Transverse colon (tissue), 4 donors: ENCODE results near the gene TMBIM6. TPM values are rescaled to one million over a fixed set of nuclear protein-coding genes. Genes with fewer than 3 reads are reported as not detected.
"Not testable (repeated sequence)": the region's sequence is repeated elsewhere in the genome, so short reads cannot be mapped to it uniquely, and the experiment has no call there.

Source experiments
- DNase-seq: peaks from one replicate; pipeline ENCODE4 v3.0.0-alpha.2; 2019
- H3K27ac ChIP-seq, 4 donors: fragments of 200-600 bp; sonication (generic); 2 replicates each; pipeline ENCODE4 v1.5.1; 2016 to 2018; ENCODE audit warnings: inconsistent platforms in 4 of 4
- H3K27me3 ChIP-seq: fragments of 200-600 bp; sonication (generic); 2 replicates; pipeline ENCODE4 v1.5.1; 2017; ENCODE audit warnings: inconsistent platforms
- H3K36me3 ChIP-seq, 4 donors: fragments of 200-600 bp; sonication (generic); 2 replicates each; pipeline ENCODE4 v1.5.1; 2017 to 2019; ENCODE audit warnings: inconsistent platforms in 4 of 4
- H3K4me1 ChIP-seq, 4 donors: fragments of 200-600 bp; sonication (generic); 2 replicates each; pipeline ENCODE4 v1.5.1; 2017 to 2020; ENCODE audit warnings: inconsistent platforms in 4 of 4
- H3K4me3 ChIP-seq, 4 donors: fragments of 200-600 bp; sonication (generic); 1 replicate in 1 of 4; 2 replicates in 3 of 4; pipeline versions ENCODE4 v1.5.1 to v1.6.1; 2017 to 2019; ENCODE audit warnings: inconsistent platforms in 4 of 4
- H3K9me3 ChIP-seq, 2 donors: fragments of 200-600 bp; sonication (generic); 2 replicates each; pipeline ENCODE4 v1.5.1; 2017 to 2019; ENCODE audit warnings: inconsistent platforms in 2 of 2
- CTCF ChIP-seq, 5 experiments: fragments of 200-600 bp in 3 of 5; fragments of 450-650 bp in 2 of 5; sonication (generic) in 3 of 5; IDR thresholded peaks; 1 replicate in 2 of 5; 2 replicates in 3 of 5; pipeline ENCODE4 v1.5.1; 2016 to 2017; ENCODE audit warnings: antibody characterized with exemption in 5 of 5, inconsistent platforms in 3 of 5, mild to moderate bottlenecking in 2 of 5, moderate library complexity in 1 of 5
- EP300 ChIP-seq: sonication (generic); formaldehyde crosslinking; IDR thresholded peaks from one replicate; pipeline ENCODE4 v1.6.1; 2017; ENCODE audit warnings: antibody characterized with exemption, low read depth
- POLR2A ChIP-seq: fragments of 450-650 bp; IDR thresholded peaks from one replicate; pipeline ENCODE4 v1.6.1; 2016; ENCODE audit warnings: antibody characterized with exemption, mild to moderate bottlenecking, moderate library complexity
- POLR2AphosphoS5 ChIP-seq, 3 donors: sonication (generic); formaldehyde crosslinking; IDR thresholded peaks; one replicate each; pipeline ENCODE4 v1.6.1; 2016; ENCODE audit warnings: antibody characterized with exemption in 3 of 3
- WGBS, 2 donors: methylation state at CpG; one replicate each; pipeline ENCODE4 v1.1.5; 2018; ENCODE audit warnings: low coverage in 1 of 2; 5-methylcytosine and 5-hydroxymethylcytosine counted together
- in situ Hi-C, 4 donors: fragments of 200-750 bp; cut with MboI; loops; one replicate each; pipeline versions ENCODE4 v1.15.0 to v1.15.1; 2017; ENCODE audit warnings: low sequenced_read_pairs in 3 of 4, low pct_ligation_motif_present in 1 of 4, low pct_unique_long_range_greater_than_20kb in 1 of 4
- intact Hi-C: fragments of 100-400 bp; cut with DNase I; formaldehyde crosslinking; loops from one replicate; pipeline ENCODE4 v1.15.1; 2023; ENCODE audit warnings: low total_unique reads
- total RNA-seq, 4 donors: library from RNA; depleted of rRNA; stranded (reverse); fragments of >200 nt; gene quantifications; one replicate each; pipeline ENCODE4 v1.1.0, GENCODE V29; 2016

Gene TMBIM6
- total RNA-seq, 4 donors from 2014 or later: 234 to 709 (median 558) TPM

GRCh38 chr12:49762468-49762847 lies 21.1 kb downstream of the TMBIM6 start:
- Histone ChIP-seq H3K27me3 (no peaks in the 10 kb centered on the region), H3K4me1 (no peaks in the 10 kb centered on the region), H3K9me3 (no peaks in the 10 kb centered on the region), H3K4me3 (no peak overlapping the region), H3K36me3 (peaks cover 0 to 71% (median 35%) of the 10 kb centered on the region in 4 donors), H3K27ac (no peak overlapping the region)
- intact Hi-C loops (loop anchor here (5.0 kb wide), 1 partner anchor 80 kb away; the partner anchor contains the start of gene BCDIN3D), in situ Hi-C loops (no loop called here)
- TF ChIP-seq POLR2AphosphoS5 (IDR thresholded peaks at IDR 0.05) (no peak), EP300 (no peak)
- 67% methylated on average over 5 of the region's 5 CpGs; no CpG with 5 or more reads in 1 of the 2 donors for WGBS, 2 donors
- DNase-seq: no peak

- in situ Hi-C loops: no loop called here
- Histone ChIP-seq H3K4me1 (no peaks in the 10 kb centered on the region), H3K4me3 (no peak overlapping the region), H3K27ac (no peak overlapping the region), H3K27me3 (no peaks in the 10 kb centered on the region), H3K36me3 (peaks cover 0 to 65% (median 30%) of the 10 kb centered on the region in 4 donors), H3K9me3 (no peaks in the 10 kb centered on the region)
- intact Hi-C loops: loop anchor here (5.0 kb wide), 1 partner anchor 79 kb away; the partner anchor contains the start of gene BCDIN3D
- peak; percentile 75 for DNase-seq
- TF ChIP-seq CTCF (IDR thresholded peaks at IDR 0.05): peak; percentile 34 to 66 (median 61)
- no peak for TF ChIP-seq POLR2AphosphoS5 (IDR thresholded peaks at IDR 0.05)
- 27 to 29% methylated on average over 2 to 8 of the region's 8 CpGs for WGBS, 2 donors
Observed at GRCh38 chr12:49763006-49763591, 21.7 kb downstream of the TMBIM6 start.

GRCh38 chr12:49764126-49764525 lies 22.8 kb downstream of the TMBIM6 start:
- Histone ChIP-seq H3K27ac (no peak overlapping the region), H3K27me3 (no peaks in the 10 kb centered on the region), H3K36me3 (peaks cover 0 to 55% (median 23%) of the 10 kb centered on the region in 4 donors), H3K4me1 (no peaks in the 10 kb centered on the region), H3K9me3 (no peaks in the 10 kb centered on the region), H3K4me3 (no peak overlapping the region)
- intact Hi-C loops: loop anchor here (5.0 kb wide), 1 partner anchor 78 kb away; the partner anchor contains the start of gene BCDIN3D
- WGBS, 2 donors: 80 to 83% methylated on average over 1 to 3 of the region's 3 CpGs
- DNase-seq: no peak
- in situ Hi-C loops: no loop called here
- TF ChIP-seq POLR2AphosphoS5 (IDR thresholded peaks at IDR 0.05): no peak
- no peak for TF ChIP-seq CTCF (IDR thresholded peaks at IDR 0.05)
- TF ChIP-seq EP300: no peak
- no peak for TF ChIP-seq POLR2A

- in situ Hi-C loops: no loop called here
- H3K36me3 ChIP-seq: peaks cover 0 to 35% (median 13%) of the 10 kb centered on the region in 4 donors
- H3K27ac ChIP-seq: no peak overlapping the region
- no peaks in the 10 kb centered on the region for H3K27me3 ChIP-seq
- no peaks in the 10 kb centered on the region for H3K9me3 ChIP-seq
- WGBS, 2 donors: 86 to 88% methylated on average over 4 to 8 of the region's 8 CpGs
- H3K4me1 ChIP-seq: no peaks in the 10 kb centered on the region
- no peak for DNase-seq
- intact Hi-C loops: no loop called here
- TF ChIP-seq POLR2A: no peak
- no peak for TF ChIP-seq CTCF (IDR thresholded peaks at IDR 0.05)
- no peak for TF ChIP-seq EP300
- no peak for TF ChIP-seq POLR2AphosphoS5 (IDR thresholded peaks at IDR 0.05)
- no peak overlapping the region for H3K4me3 ChIP-seq
Observed at GRCh38 chr12:49766115-49766455, 24.7 kb downstream of the TMBIM6 start.

GRCh38 chr12:49767333-49767732 lies 26.0 kb downstream of the TMBIM6 start:
- Histone ChIP-seq H3K9me3 (no peaks in the 10 kb centered on the region), H3K4me1 (no peaks in the 10 kb centered on the region), H3K36me3 (peaks cover 0 to 22% (median 7%) of the 10 kb centered on the region in 4 donors), H3K27me3 (no peaks in the 10 kb centered on the region), H3K4me3 (no peak overlapping the region), H3K27ac (no peak overlapping the region)
- in situ Hi-C loops: no loop called here
- TF ChIP-seq EP300: no peak
- TF ChIP-seq POLR2A: no peak
- no peak for TF ChIP-seq POLR2AphosphoS5 (IDR thresholded peaks at IDR 0.05)
- no peak for TF ChIP-seq CTCF (IDR thresholded peaks at IDR 0.05)
- intact Hi-C loops: no loop called here
- 49 to 63% methylated on average over 1 to 4 of the region's 4 CpGs for WGBS, 2 donors
- DNase-seq: no peak

GRCh38 chr12:49773102-49773501 lies 31.7 kb downstream of the TMBIM6 start:
- H3K27me3 ChIP-seq, H3K36me3 ChIP-seq, H3K4me1 ChIP-seq, H3K9me3 ChIP-seq, DNase-seq, H3K4me3 ChIP-seq, H3K27ac ChIP-seq, intact Hi-C loops: not testable (repeated sequence)
- 87% methylated on average over 6 to 7 of the region's 7 CpGs for WGBS, 2 donors
- in situ Hi-C loops: loop anchor here in 1 of 4 donors (10.0 kb wide), 1 partner anchor 62 kb away; no protein-coding TSS in a partner anchor
